ENCODE data around the gene TMBIM4.

- TF ChIP-seq, protein P1, sequence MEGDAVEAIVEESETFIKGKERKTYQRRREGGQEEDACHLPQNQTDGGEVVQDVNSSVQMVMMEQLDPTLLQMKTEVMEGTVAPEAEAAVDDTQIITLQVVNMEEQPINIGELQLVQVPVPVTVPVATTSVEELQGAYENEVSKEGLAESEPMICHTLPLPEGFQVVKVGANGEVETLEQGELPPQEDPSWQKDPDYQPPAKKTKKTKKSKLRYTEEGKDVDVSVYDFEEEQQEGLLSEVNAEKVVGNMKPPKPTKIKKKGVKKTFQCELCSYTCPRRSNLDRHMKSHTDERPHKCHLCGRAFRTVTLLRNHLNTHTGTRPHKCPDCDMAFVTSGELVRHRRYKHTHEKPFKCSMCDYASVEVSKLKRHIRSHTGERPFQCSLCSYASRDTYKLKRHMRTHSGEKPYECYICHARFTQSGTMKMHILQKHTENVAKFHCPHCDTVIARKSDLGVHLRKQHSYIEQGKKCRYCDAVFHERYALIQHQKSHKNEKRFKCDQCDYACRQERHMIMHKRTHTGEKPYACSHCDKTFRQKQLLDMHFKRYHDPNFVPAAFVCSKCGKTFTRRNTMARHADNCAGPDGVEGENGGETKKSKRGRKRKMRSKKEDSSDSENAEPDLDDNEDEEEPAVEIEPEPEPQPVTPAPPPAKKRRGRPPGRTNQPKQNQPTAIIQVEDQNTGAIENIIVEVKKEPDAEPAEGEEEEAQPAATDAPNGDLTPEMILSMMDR (IDR thresholded peaks at IDR 0.05): no peak
- TF ChIP-seq POLR2A (IDR thresholded peaks at IDR 0.05): no peak
- TF ChIP-seq POLR2AphosphoS5 (IDR thresholded peaks at IDR 0.05): no peak
Observed at GRCh38 chr12:66162701-66163100, 7.1 kb downstream of the TMBIM4 start.

Measured in prostate gland (tissue), 2 donors.